Fibroblast of lung (primary cell): ENCODE measurements around the gene TXLNB. TPM values are rescaled to one million over a fixed set of nuclear protein-coding genes. Genes with fewer than 3 reads are reported as not detected.
A peak's percentile ranks its signal among the peaks of the same experiment; 100 is the strongest.
"Not testable (repeated sequence)": the region's sequence is repeated elsewhere in the genome, so short reads cannot be mapped to it uniquely, and the experiment has no call there.

Experiments used
- DNase-seq, 2 donors: peaks; one replicate each; pipeline versions ENCODE4 v3.0.0 to v3.0.0-alpha.2; 2010; ENCODE audit warnings: low read depth in 2 of 2
- H2AFZ ChIP-seq: 2 replicates; pipeline ENCODE4 v1.5.1; 2012; ENCODE audit warnings: low read length, control low read depth, inconsistent platforms
- H3K27ac ChIP-seq: 2 replicates; pipeline ENCODE4 v1.5.1; 2011; ENCODE audit warnings: low read length, control low read depth; ENCODE audit not compliant: insufficient read depth
- H3K27me3 ChIP-seq: 2 replicates; pipeline ENCODE4 v1.5.1; 2011; ENCODE audit warnings: mild to moderate bottlenecking, low read length; ENCODE audit not compliant: control insufficient read depth, insufficient read depth
- H3K36me3 ChIP-seq: 2 replicates; pipeline ENCODE4 v1.5.1; 2011; ENCODE audit warnings: low read length; ENCODE audit not compliant: control insufficient read depth, insufficient read depth
- H3K4me1 ChIP-seq: 2 replicates; pipeline ENCODE4 v1.5.1; 2011; ENCODE audit warnings: low read length; ENCODE audit not compliant: control insufficient read depth, insufficient read depth; ENCODE audit errors: extremely low read depth
- H3K4me2 ChIP-seq: 2 replicates; pipeline ENCODE4 v1.5.1; 2011; ENCODE audit warnings: low read length, control low read depth; ENCODE audit not compliant: insufficient read depth; ENCODE audit errors: extremely low read depth
- H3K4me3 ChIP-seq, 4 experiments: fragments of 200-600 bp in 1 of 4; sonication (generic) in 1 of 4; replicated peaks in 1 of 4; 2 replicates each; pipeline ENCODE4 v1.5.1; 2011 to 2016; ENCODE audit warnings: low read length in 4 of 4, low read depth in 3 of 4, mild to moderate bottlenecking in 3 of 4, control low read depth in 2 of 4, inconsistent platforms in 1 of 4, mixed read lengths in 1 of 4; ENCODE audit not compliant: insufficient read depth in 1 of 4; ENCODE audit errors: control extremely low read depth in 1 of 4
- H3K79me2 ChIP-seq: 2 replicates; pipeline ENCODE4 v1.5.1; 2012; ENCODE audit warnings: mild to moderate bottlenecking, low read length, inconsistent platforms; ENCODE audit not compliant: control insufficient read depth, insufficient read depth
- H3K9ac ChIP-seq: 2 replicates; pipeline ENCODE4 v1.5.1; 2011; ENCODE audit warnings: mild to moderate bottlenecking, low read length, control low read depth; ENCODE audit not compliant: insufficient read depth
- H3K9me3 ChIP-seq: 2 replicates; pipeline ENCODE4 v1.5.1; 2012; ENCODE audit warnings: low read depth, low read length; ENCODE audit not compliant: control insufficient read depth, insufficient read depth
- H4K20me1 ChIP-seq: 2 replicates; pipeline ENCODE4 v1.5.1; 2011; ENCODE audit warnings: low read length; ENCODE audit not compliant: control insufficient read depth, insufficient read depth; ENCODE audit errors: extremely low read depth
- EZH2 ChIP-seq: IDR thresholded peaks from 2 replicates; pipeline ENCODE4 v1.5.1; 2012; ENCODE audit warnings: low read length, control low read depth, mild to moderate bottlenecking; ENCODE audit errors: missing control alignments
- polyA plus RNA-seq, 2 donors: library from polyadenylated mRNA; depleted of rRNA in 1 of 2; stranded (reverse) in 1 of 2; unstranded in 1 of 2; fragments of >200 nt; gene quantifications; 2 replicates each; pipeline ENCODE4 v1.2.1, GENCODE V29; 2011 to 2012; ENCODE audit warnings: missing spikeins in 1 of 2
- total RNA-seq: library from RNA; depleted of rRNA; stranded (reverse); fragments of >200 nt; gene quantifications from 2 replicates; pipeline ENCODE4 v1.2.1, GENCODE V29; 2014
- TF ChIP-seq, protein P1 (sequence below), 2 donors: IDR thresholded peaks in 1 of 2; conservative IDR thresholded peaks in 1 of 2; 1 replicate in 1 of 2; 2 replicates in 1 of 2; pipeline ENCODE4 v1.5.1; 2011 to 2012; ENCODE audit warnings: low read length in 2 of 2, control low read depth in 1 of 2, inconsistent platforms in 1 of 2, low read depth in 1 of 2, mild to moderate bottlenecking in 1 of 2

Gene TXLNB
- total and polyA plus RNA-seq, 2 donors (not counting 1 experiment from before 2014, with no cell fraction given): 0.15 to 1.2 TPM

DNA sequence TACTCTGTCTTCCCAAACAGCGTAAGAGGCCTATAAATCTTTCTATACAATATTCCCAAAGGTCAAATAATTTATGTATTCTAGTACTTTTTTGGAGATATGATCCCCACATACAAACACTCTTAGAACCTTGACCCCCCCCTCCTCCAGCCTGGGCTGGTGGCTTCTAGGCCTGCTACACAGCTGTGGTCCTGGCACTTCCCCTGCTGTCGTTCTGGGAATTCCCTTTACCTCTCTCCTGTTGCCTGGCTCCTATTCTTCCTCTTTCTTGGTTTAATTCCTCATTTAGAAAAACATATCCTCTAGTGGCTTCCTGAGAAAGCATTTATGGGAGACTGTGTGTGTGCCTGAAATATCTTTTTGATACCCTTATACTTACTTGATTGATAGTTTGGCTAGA, 4.1 kb upstream of the TXLNB start:
- Histone ChIP-seq H3K27ac (no peak overlapping the region), H4K20me1 (no peaks in the 10 kb centered on the region), H3K4me2 (no peak overlapping the region), H2AFZ (no peak overlapping the region), H3K4me1 (peaks cover under 1% of the 10 kb centered on the region), H3K4me3 (no peak overlapping the region), H3K79me2 (no peaks in the 10 kb centered on the region), H3K36me3 (no peaks in the 10 kb centered on the region), H3K9ac (no peak overlapping the region), H3K27me3 (no peaks in the 10 kb centered on the region), H3K9me3 (no peaks in the 10 kb centered on the region)
- no peak for DNase-seq
- TF ChIP-seq, protein P1, sequence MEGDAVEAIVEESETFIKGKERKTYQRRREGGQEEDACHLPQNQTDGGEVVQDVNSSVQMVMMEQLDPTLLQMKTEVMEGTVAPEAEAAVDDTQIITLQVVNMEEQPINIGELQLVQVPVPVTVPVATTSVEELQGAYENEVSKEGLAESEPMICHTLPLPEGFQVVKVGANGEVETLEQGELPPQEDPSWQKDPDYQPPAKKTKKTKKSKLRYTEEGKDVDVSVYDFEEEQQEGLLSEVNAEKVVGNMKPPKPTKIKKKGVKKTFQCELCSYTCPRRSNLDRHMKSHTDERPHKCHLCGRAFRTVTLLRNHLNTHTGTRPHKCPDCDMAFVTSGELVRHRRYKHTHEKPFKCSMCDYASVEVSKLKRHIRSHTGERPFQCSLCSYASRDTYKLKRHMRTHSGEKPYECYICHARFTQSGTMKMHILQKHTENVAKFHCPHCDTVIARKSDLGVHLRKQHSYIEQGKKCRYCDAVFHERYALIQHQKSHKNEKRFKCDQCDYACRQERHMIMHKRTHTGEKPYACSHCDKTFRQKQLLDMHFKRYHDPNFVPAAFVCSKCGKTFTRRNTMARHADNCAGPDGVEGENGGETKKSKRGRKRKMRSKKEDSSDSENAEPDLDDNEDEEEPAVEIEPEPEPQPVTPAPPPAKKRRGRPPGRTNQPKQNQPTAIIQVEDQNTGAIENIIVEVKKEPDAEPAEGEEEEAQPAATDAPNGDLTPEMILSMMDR (conservative IDR thresholded peaks at IDR 0.05 in 1 of 2, IDR thresholded peaks at IDR 0.05 in 1 of 2; ENCODE audit: low read depth in 1 of 2, low read length in 2 of 2): no peak
- no peak for TF ChIP-seq EZH2

DNA sequence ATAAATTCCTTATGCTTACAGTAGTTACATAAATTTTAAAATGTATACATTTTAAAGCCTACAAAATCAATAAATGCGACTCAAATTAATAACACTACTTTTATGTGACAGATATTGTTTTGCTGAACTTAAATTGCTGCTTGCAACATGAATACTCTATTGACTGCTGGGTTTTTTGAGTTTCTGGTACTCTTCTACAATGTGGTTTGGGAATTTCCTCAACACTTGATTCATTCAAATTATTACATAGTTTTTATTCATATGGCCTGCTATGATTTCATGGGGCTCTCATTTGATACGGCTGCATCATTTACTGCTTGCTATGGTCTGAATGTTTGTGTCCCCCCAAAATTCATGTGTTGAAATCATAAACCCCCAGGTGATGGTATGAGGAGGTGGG, 2.3 kb upstream of the TXLNB start:
- no peak for DNase-seq
- H3K4me1 ChIP-seq: peaks cover 4% of the 10 kb centered on the region
- no peaks in the 10 kb centered on the region for H3K27me3 ChIP-seq
- no peak overlapping the region for H3K4me3 ChIP-seq
- no peaks in the 10 kb centered on the region for H3K79me2 ChIP-seq
- H3K27ac ChIP-seq: no peak overlapping the region
- H3K9ac ChIP-seq: no peak overlapping the region
- H3K36me3 ChIP-seq: no peaks in the 10 kb centered on the region
- H2AFZ ChIP-seq: no peak overlapping the region
- H3K9me3 ChIP-seq: no peaks in the 10 kb centered on the region
- TF ChIP-seq EZH2: no peak
- H3K4me2 ChIP-seq: no peak overlapping the region
- no peaks in the 10 kb centered on the region for H4K20me1 ChIP-seq

DNA sequence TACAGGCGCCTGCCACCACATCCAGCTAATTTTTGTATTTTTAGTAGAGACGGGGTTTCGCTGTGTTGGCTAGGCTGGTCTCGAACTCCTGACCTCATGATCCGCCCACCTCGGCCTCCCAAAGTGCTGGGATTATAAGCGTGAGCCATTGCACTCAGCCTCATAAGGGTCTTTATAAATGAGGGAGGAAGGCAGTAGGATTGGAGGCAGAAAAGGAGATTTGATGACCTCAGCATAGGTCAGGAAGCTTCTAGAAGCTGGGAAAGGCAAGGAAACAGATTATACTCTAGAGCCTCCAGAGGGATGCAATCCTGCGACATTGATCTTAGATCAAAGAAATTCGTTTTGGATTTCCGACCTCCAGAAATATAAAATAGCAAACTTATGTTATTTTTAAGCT, 1.4 kb upstream of the TXLNB start:
- not testable (repeated sequence) for H4K20me1 ChIP-seq, H3K9me3 ChIP-seq, H3K27ac ChIP-seq, DNase-seq, H2AFZ ChIP-seq, H3K36me3 ChIP-seq, H3K27me3 ChIP-seq, H3K4me1 ChIP-seq, H3K4me2 ChIP-seq, H3K79me2 ChIP-seq, H3K4me3 ChIP-seq, H3K9ac ChIP-seq

DNA sequence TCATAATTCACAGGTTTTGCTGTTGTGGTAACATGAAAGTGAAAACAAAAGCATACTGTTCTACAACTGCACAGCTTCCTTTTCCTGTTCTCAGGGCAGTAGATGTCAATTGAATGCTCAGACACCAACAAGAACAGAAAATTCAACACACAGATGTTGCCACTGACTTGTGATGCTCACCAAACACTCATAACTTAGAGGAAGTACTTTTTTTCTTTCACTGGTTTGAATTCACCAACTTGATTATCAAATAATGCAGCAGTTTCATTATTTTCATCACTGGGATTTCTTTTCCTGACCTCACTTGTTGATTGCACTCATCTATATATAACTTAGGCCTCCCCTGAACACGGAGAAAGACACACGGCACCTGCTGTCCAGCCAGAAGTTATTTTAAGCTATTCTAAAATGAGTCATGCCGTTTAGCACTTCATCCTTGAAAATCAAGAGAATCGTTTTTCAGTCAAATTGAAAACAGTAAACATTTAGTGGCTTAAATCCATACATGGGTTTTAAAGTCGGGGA, 949 bp downstream of the TXLNB start:
- Histone ChIP-seq H4K20me1 (no peaks in the 10 kb centered on the region), H3K36me3 (no peaks in the 10 kb centered on the region), H3K79me2 (no peaks in the 10 kb centered on the region), H3K9me3 (no peaks in the 10 kb centered on the region), H3K9ac (no peak overlapping the region), H2AFZ (no peak overlapping the region), H3K4me3 (peak overlapping the region in 2 of 4 experiments; percentile 37 to 44), H3K27me3 (no peaks in the 10 kb centered on the region), H3K27ac (peak overlapping the region; percentile 48), H3K4me2 (peak overlapping the region; percentile 66), H3K4me1 (peaks cover 4% of the 10 kb centered on the region)
- TF ChIP-seq EZH2: no peak
- TF ChIP-seq, protein P1 (conservative IDR thresholded peaks at IDR 0.05 in 1 of 2, IDR thresholded peaks at IDR 0.05 in 1 of 2; ENCODE audit: low read depth in 1 of 2, low read length in 2 of 2): no peak
- DNase-seq: peak; percentile 67 to 75
